K562 (cell line): Measurements from ENCODE around the gene ACADSB. TPM values are rescaled to one million over a fixed set of nuclear protein-coding genes. Genes with fewer than 3 reads are reported as not detected.

Experiments used
- ATAC-seq: fragments of 200-7000 bp; cut with Tn5 transposase; 3 replicates; pipeline ENCODE4 v1.9.1; 2020; ENCODE audit warnings: moderate library complexity
- BruUV-seq: library from RNA; stranded (reverse); fragments of 400-500 nt; replicated peaks from 2 replicates; lab custom pipeline; 2021; lab: Mats Ljungman, UMichigan
- CTCF ChIA-PET: fragments of 300-600 bp; formaldehyde crosslinking; extraction: SDS; loops from one replicate; lab custom pipeline; 2021; ENCODE audit warnings: low intra/inter-chr PET ratio; lab: Yijun Ruan, JAX
- POLR2A ChIA-PET: fragments of 300-600, 350-650 bp; sonication (Branson Sonifier 250); formaldehyde crosslinking; extraction: SDS; loops from one replicate; lab custom pipeline; 2021; ENCODE audit warnings: antibody characterized with exemption, inconsistent platforms; lab: Yijun Ruan, JAX
- DNase-seq, 4 experiments: peaks; one replicate each; pipeline versions ENCODE4 v3.0.0 to v3.0.0-alpha.2; 2011 to 2018; ENCODE audit warnings: low spot score in 3 of 4, mixed read lengths in 3 of 4; ENCODE audit errors: extremely low read depth in 1 of 4
- FAIRE-seq: peaks from 2 replicates; lab custom pipeline; 2011; peaks lifted over from hg19 to GRCh38; lab: Jason Lieb, UNC
- H2AFZ ChIP-seq: 2 replicates; pipeline ENCODE4 v1.6.0; 2011; ENCODE audit warnings: low read depth, low read length, control low read depth, inconsistent platforms
- H3K27ac ChIP-seq: fragments of 200-600 bp; 3 replicates; pipeline ENCODE4 v1.8.0; 2011; ENCODE audit warnings: low read depth, mild to moderate bottlenecking, control low read depth, inconsistent platforms, low read length, moderate library complexity, mixed read lengths; ENCODE audit errors: extremely low read depth
- H3K27me3 ChIP-seq, 2 experiments: fragments of 300-600 bp in 1 of 2; 2 replicates in 1 of 2; 3 replicates in 1 of 2; pipeline versions ENCODE4 v1.6.0 to v1.8.0; 2011; ENCODE audit warnings: inconsistent platforms in 2 of 2, low read length in 2 of 2, mild to moderate bottlenecking in 1 of 2, mixed read lengths in 1 of 2, moderate library complexity in 1 of 2; ENCODE audit not compliant: control insufficient read depth in 2 of 2, insufficient read depth in 2 of 2
- H3K36me3 ChIP-seq: fragments of 300-600 bp; 3 replicates; pipeline ENCODE4 v1.8.0; 2011; ENCODE audit warnings: mild to moderate bottlenecking, low read length, inconsistent platforms; ENCODE audit not compliant: control insufficient read depth, insufficient read depth
- H3K4me1 ChIP-seq, 2 experiments: fragments of 200-600 bp in 1 of 2; replicated peaks in 1 of 2; 2 replicates in 1 of 2; 3 replicates in 1 of 2; pipeline versions ENCODE4 v1.5.1 to v1.8.0; 2011; ENCODE audit warnings: inconsistent platforms in 2 of 2, low read length in 2 of 2, mild to moderate bottlenecking in 1 of 2, mixed read lengths in 1 of 2, moderate library complexity in 1 of 2; ENCODE audit not compliant: control insufficient read depth in 2 of 2, insufficient read depth in 2 of 2
- H3K4me2 ChIP-seq: 2 replicates; pipeline ENCODE4 v1.6.1; 2011; ENCODE audit warnings: low read length, control low read depth, inconsistent platforms, mixed read lengths; ENCODE audit not compliant: insufficient read depth
- H3K4me3 ChIP-seq: fragments of 200-600 bp; sonication (generic), shearing (Covaris generic); 2 replicates; pipeline ENCODE4 v1.5.1; 2016; ENCODE audit warnings: control low read depth, inconsistent platforms
- H3K79me2 ChIP-seq: fragments of 200-600 bp; 3 replicates; pipeline ENCODE4 v1.8.0; 2011; ENCODE audit warnings: low read length, inconsistent platforms; ENCODE audit not compliant: control insufficient read depth, insufficient read depth
- H3K9ac ChIP-seq, 2 experiments: 2 replicates each; pipeline versions ENCODE4 v1.6.0 to v1.6.1; 2011; ENCODE audit warnings: low read depth in 2 of 2, low read length in 2 of 2, control low read depth in 1 of 2, inconsistent platforms in 1 of 2, mild to moderate bottlenecking in 1 of 2, mixed read lengths in 1 of 2; ENCODE audit not compliant: insufficient read depth in 1 of 2
- H3K9me1 ChIP-seq: one replicate; pipeline ENCODE4 v1.6.0; 2011; ENCODE audit warnings: inconsistent platforms, mild to moderate bottlenecking, low read length, moderate library complexity; ENCODE audit not compliant: control insufficient read depth, insufficient read depth
- H3K9me3 ChIP-seq: replicated peaks from 2 replicates; pipeline ENCODE4 v1.5.1; 2011; ENCODE audit warnings: low read depth, low read length, inconsistent platforms; ENCODE audit not compliant: control insufficient read depth, insufficient read depth
- H4K20me1 ChIP-seq: replicated peaks from 2 replicates; pipeline ENCODE4 v1.6.1; 2011; ENCODE audit warnings: low read length, inconsistent platforms, mixed read lengths; ENCODE audit not compliant: control insufficient read depth, insufficient read depth
- AFF4 ChIP-seq: sonication (generic); formaldehyde crosslinking; IDR thresholded peaks from 2 replicates; pipeline ENCODE4 v1.8.0; 2023; ENCODE audit warnings: mild to moderate bottlenecking, missing genetic modification reagents
- CLOCK ChIP-seq: fragments of 250-450 bp; sonication (Bioruptor Pico); IDR thresholded peaks from 2 replicates; pipeline ENCODE4 v1.4.0; 2020; ENCODE audit warnings: mild to moderate bottlenecking, moderate library complexity, borderline replicate concordance
- E2F5 ChIP-seq: sonication (generic); formaldehyde crosslinking; IDR thresholded peaks from 2 replicates; pipeline ENCODE4 v1.8.0; 2022; ENCODE audit warnings: mild to moderate bottlenecking, missing genetic modification reagents
- FOXM1 ChIP-seq, 2 experiments: fragments of 450-650 bp in 1 of 2; sonication (generic) in 1 of 2; formaldehyde crosslinking in 1 of 2; IDR thresholded peaks; 2 replicates each; pipeline versions ENCODE4 v1.6.1 to v1.9.0; 2017 to 2022; ENCODE audit warnings: low read depth in 2 of 2, mild to moderate bottlenecking in 2 of 2, missing genetic modification reagents in 1 of 2, moderate library complexity in 1 of 2
- HOMEZ ChIP-seq: fragments of 250-450 bp; sonication (Bioruptor Pico); IDR thresholded peaks from 2 replicates; pipeline ENCODE4 v1.4.0; 2020; ENCODE audit warnings: mild to moderate bottlenecking, moderate library complexity
- LARP7 ChIP-seq: fragments of 450-650 bp; IDR thresholded peaks from 2 replicates; pipeline ENCODE4 v1.6.1; 2016
- MBD1 ChIP-seq: fragments of 250-450 bp; sonication (Bioruptor Pico); IDR thresholded peaks from 2 replicates; pipeline ENCODE4 v1.8.0; 2022; ENCODE audit warnings: inconsistent platforms
- U2AF1 ChIP-seq: fragments of 200-400 bp; formaldehyde crosslinking; optimal IDR thresholded peaks from 2 replicates; pipeline ENCODE3; 2017; ENCODE audit warnings: mild to moderate bottlenecking, low read depth, low read length, moderate library complexity
- in situ Hi-C: fragments of 300-500 bp; cut with MboI; formaldehyde crosslinking; loops from 4 replicates; pipeline ENCODE4 v1.15.0; 2018; ENCODE audit warnings: inconsistent platforms, mixed read lengths
- intact Hi-C: fragments of 100-400 bp; cut with micrococcal nuclease; formaldehyde crosslinking; loops from 2 replicates; pipeline ENCODE4 v1.14.2; 2022
- polyA plus RNA-seq, 8 experiments: library from polyadenylated mRNA; depleted of rRNA in 4 of 8; stranded (reverse) in 5 of 8; unstranded in 3 of 8; fragments of >200 nt; fragmentation: Nextera tagmentation in 2 of 8; fragmentation: Illumina TruSeq in 1 of 8; extraction: Ambion mirVana in 2 of 8; extraction: Trizol in 1 of 8; gene quantifications; 2 replicates each; pipeline versions ENCODE4 v1.2.1 to v1.2.3, GENCODE V29; 2011 to 2014; ENCODE audit warnings: inconsistent platforms in 1 of 8, missing spikeins in 1 of 8
- total RNA-seq, 7 experiments: library from RNA; depleted of rRNA in 6 of 7; stranded (reverse); fragments of >200 nt in 6 of 7; fragmentation: Illumina TruSeq in 2 of 7; extraction: Trizol in 2 of 7; gene quantifications; 2 replicates each; pipeline versions ENCODE4 v1.2.1 to v1.2.3, GENCODE V29; 2011 to 2021; ENCODE audit warnings: low replicate concordance in 1 of 7

The ACADSB gene
- total and polyA plus RNA-seq, 9 of the 15 experiments (the other 6 are each of a cell fraction or from before 2014, with no cell fraction given): 2.9 to 9.1 (median 5.8) TPM

GRCh38 chr10:123034332-123034731, 25.5 kb downstream of the ACADSB start:
- no peak for DNase-seq
- Histone ChIP-seq H3K27ac (no peak overlapping the region), H3K4me2 (no peak overlapping the region), H3K27me3 (no peaks in the 10 kb centered on the region), H4K20me1 (no peaks in the 10 kb centered on the region), H2AFZ (no peak overlapping the region), H3K4me1 (no peaks in the 10 kb centered on the region), H3K9me1 (no peaks in the 10 kb centered on the region), H3K79me2 (no peaks in the 10 kb centered on the region), H3K4me3 (no peak overlapping the region), H3K9me3 (no peaks in the 10 kb centered on the region), H3K9ac (no peak overlapping the region), H3K36me3 (no peaks in the 10 kb centered on the region)
- in situ Hi-C loops (loop anchor here (25.0 kb wide), 1 partner anchor 928 kb away; no protein-coding TSS in a partner anchor), intact Hi-C loops (no loop called here)
- ATAC-seq: no peak
- no peak for FAIRE-seq
- ChIA-PET CTCF (no interaction called here), POLR2A (interaction anchor here (1.0 to 1.4 kb wide), 2 partner anchors 9 to 12 kb away, joined by 3 read pairs; no protein-coding TSS in a partner anchor)
- no TSS peak for BruUV-seq
- TF ChIP-seq LARP7: no peak
- TF ChIP-seq AFF4 (CRISPR knock-in tag): no peak
- no peak for TF ChIP-seq MBD1 (CRISPR knock-in tag)
- TF ChIP-seq FOXM1 (IDR thresholded peaks at IDR 0.05; ENCODE audit: low read depth): no peak
- no peak for TF ChIP-seq FOXM1 (CRISPR knock-in tag; IDR thresholded peaks at IDR 0.05; ENCODE audit: low read depth)
- TF ChIP-seq E2F5: no peak
- no peak for TF ChIP-seq U2AF1
- TF ChIP-seq CLOCK (CRISPR knock-in tag): no peak
- TF ChIP-seq HOMEZ (CRISPR knock-in tag): no peak
